Lower leg skin (tissue), 4 donors: ENCODE data around the gene IMMP2L. TPM values are rescaled to one million over a fixed set of nuclear protein-coding genes. Genes with fewer than 3 reads are reported as not detected.

Experiments used
- DNase-seq, 2 donors: peaks; one replicate each; pipeline ENCODE4 v3.0.0-alpha.2; 2019; ENCODE audit warnings: low spot score in 2 of 2
- H3K4me3 ChIP-seq: fragments of 200-600 bp; sonication (generic); 2 replicates; pipeline ENCODE4 v1.5.1; 2017; ENCODE audit warnings: mild to moderate bottlenecking, low read depth; ENCODE audit not compliant: poor library complexity, severe bottlenecking
- POLR2A ChIP-seq, 2 donors: fragments of 450-650 bp; IDR thresholded peaks; one replicate each; pipeline ENCODE4 v1.6.1; 2016 to 2017; ENCODE audit warnings: antibody characterized with exemption in 2 of 2, mild to moderate bottlenecking in 1 of 2, moderate library complexity in 1 of 2
- WGBS, 2 donors: methylation state at CpG; one replicate each; pipeline ENCODE4 v1.1.5; 2018; 5-methylcytosine and 5-hydroxymethylcytosine counted together
- intact Hi-C: fragments of 100-400 bp; cut with DNase I; formaldehyde crosslinking; loops from one replicate; pipeline ENCODE4 v1.15.0; 2023; ENCODE audit warnings: low total_unique reads
- total RNA-seq, 4 donors: library from RNA; depleted of rRNA; stranded (reverse); fragments of >200 nt; gene quantifications; one replicate each; pipeline ENCODE4 v1.1.0, GENCODE V29; 2016
- TF ChIP-seq, protein P1 (sequence below), 3 donors: fragments of 450-650 bp; IDR thresholded peaks; one replicate each; pipeline ENCODE4 v1.5.1; 2016; ENCODE audit warnings: antibody characterized with exemption in 3 of 3, mild to moderate bottlenecking in 3 of 3, moderate library complexity in 2 of 3

IMMP2L gene
- total RNA-seq, 4 donors from 2014 or later, result 13.6 to 16.8 (median 16.4) TPM

DNA sequence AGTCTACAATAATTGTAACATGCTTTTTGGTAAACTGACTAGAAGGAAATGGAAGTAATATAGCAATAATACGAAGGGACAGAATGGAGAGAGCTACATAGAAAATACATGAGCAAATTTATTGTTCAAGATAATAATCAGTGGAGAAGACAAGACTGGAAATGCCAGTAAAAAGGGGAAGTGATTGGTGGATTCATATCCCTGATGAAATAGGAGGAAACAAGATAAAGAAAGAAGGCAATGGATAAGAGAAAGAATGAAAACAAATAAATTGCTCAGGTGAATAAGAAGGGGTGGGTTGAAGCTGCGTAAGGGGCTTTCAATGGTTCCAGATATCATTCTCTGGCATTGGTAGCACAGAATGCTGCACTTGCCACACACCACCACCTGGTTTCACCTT, 335.5 kb downstream of the IMMP2L start:
- H3K4me3 ChIP-seq, result no peak overlapping the region
- DNase-seq, result no peak
- intact Hi-C loops, result no loop called here
- TF ChIP-seq, protein P1, sequence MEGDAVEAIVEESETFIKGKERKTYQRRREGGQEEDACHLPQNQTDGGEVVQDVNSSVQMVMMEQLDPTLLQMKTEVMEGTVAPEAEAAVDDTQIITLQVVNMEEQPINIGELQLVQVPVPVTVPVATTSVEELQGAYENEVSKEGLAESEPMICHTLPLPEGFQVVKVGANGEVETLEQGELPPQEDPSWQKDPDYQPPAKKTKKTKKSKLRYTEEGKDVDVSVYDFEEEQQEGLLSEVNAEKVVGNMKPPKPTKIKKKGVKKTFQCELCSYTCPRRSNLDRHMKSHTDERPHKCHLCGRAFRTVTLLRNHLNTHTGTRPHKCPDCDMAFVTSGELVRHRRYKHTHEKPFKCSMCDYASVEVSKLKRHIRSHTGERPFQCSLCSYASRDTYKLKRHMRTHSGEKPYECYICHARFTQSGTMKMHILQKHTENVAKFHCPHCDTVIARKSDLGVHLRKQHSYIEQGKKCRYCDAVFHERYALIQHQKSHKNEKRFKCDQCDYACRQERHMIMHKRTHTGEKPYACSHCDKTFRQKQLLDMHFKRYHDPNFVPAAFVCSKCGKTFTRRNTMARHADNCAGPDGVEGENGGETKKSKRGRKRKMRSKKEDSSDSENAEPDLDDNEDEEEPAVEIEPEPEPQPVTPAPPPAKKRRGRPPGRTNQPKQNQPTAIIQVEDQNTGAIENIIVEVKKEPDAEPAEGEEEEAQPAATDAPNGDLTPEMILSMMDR (IDR thresholded peaks at IDR 0.05), result no peak
- no peak for TF ChIP-seq POLR2A (IDR thresholded peaks at IDR 0.05)
- 76 to 85% methylated on average over 2 of the region's 2 CpGs for WGBS, 2 donors

DNA sequence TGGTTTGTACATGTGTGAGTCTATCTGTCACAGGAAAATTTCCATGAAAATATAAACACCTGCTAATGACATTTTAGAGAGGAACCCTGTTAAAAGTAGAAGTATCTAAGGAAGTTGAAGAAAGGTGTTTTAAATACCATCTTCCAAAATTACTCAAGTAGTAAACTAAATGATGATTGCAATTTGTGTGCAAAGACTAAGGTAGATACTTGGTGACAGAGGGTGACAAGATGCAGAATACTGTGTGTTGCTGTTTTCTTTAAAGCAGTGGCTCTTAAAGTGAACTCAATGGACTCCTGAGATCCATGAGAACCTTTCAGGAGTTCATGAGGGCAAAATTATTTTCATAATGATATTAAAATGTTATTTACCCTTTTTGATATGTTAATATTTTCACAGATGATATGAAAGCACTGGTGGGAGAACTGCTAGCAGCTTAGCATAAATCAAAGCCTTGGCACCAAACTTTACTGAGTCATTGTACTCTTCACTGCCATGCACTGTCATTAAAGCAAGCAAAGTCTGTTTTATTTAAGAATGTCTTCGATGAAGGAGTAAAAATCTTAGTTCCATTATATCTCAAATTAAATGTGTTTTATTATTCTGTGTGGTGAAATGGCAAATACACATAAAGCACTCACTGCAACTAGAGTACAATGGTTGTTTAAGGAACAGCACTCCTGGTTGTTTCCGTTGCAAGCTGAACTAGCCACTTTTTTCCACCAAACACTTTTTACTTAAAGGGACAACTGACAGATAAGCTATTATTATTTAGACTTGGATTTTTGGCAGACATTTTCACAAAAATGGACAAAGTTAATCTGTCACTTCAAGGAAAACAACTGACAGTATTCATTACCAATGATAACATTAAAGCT, 337.7 kb downstream of the IMMP2L start:
- DNase-seq, result no peak
- no peak overlapping the region for H3K4me3 ChIP-seq
- TF ChIP-seq, protein P1 (IDR thresholded peaks at IDR 0.05), result no peak
- TF ChIP-seq POLR2A (IDR thresholded peaks at IDR 0.05), result no peak
- 19 to 35% methylated on average over 2 of the region's 2 CpGs for WGBS, 2 donors
- intact Hi-C loops, result no loop called here

DNA sequence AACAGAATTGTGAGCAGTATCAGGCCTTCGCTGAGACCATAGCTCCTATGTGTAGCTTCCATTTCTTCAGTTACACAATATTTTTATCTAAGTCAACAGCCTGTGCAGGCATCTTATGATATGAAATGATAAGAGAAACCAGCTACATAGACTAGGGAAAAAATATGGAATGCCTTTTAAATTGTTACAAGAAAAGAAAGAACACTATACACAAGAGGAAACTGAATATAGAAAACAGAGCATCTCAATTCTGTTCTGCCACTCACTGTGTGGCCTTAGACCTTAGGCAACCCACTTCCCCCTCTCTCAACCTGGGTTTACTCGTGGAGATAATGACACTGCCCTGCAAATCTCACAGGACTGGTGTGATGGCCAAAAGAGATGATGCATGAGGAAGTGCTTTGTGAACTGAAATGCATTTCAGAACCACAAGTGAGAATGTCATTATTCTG, 338.5 kb downstream of the IMMP2L start:
- WGBS, 2 donors, result 58 to 68% methylated on average over 2 of the region's 2 CpGs

DNA sequence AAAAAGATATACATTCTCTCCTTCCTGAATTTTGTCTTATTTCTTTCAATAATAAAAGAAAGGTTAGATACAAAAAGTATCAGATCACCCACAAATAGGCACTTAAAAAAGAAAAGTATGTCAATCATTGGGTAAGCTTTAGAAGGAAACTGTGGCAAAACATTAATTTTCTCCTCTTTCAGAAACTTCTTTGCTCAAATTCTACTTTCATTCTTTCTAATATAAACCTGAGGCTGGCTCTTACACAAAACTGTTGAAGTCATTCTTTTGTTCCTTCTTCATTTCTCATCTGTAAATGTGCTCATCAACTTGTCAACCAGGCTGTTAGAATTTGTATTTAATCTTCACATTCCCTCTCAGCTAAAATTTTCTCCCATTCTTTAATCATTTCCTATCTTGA, 346.7 kb downstream of the IMMP2L start:
- no peak overlapping the region for H3K4me3 ChIP-seq
- intact Hi-C loops, result no loop called here
- TF ChIP-seq POLR2A (IDR thresholded peaks at IDR 0.05), result no peak
- TF ChIP-seq, protein P1 (IDR thresholded peaks at IDR 0.05), result no peak
- DNase-seq, result no peak

More for the DNA sequence above, 338.5 kb downstream of the IMMP2L start:
- TF ChIP-seq, protein P1 (IDR thresholded peaks at IDR 0.05), result no peak
- no peak for TF ChIP-seq POLR2A (IDR thresholded peaks at IDR 0.05)
- DNase-seq, result no peak
- no peak overlapping the region for H3K4me3 ChIP-seq
- intact Hi-C loops, result no loop called here

DNA sequence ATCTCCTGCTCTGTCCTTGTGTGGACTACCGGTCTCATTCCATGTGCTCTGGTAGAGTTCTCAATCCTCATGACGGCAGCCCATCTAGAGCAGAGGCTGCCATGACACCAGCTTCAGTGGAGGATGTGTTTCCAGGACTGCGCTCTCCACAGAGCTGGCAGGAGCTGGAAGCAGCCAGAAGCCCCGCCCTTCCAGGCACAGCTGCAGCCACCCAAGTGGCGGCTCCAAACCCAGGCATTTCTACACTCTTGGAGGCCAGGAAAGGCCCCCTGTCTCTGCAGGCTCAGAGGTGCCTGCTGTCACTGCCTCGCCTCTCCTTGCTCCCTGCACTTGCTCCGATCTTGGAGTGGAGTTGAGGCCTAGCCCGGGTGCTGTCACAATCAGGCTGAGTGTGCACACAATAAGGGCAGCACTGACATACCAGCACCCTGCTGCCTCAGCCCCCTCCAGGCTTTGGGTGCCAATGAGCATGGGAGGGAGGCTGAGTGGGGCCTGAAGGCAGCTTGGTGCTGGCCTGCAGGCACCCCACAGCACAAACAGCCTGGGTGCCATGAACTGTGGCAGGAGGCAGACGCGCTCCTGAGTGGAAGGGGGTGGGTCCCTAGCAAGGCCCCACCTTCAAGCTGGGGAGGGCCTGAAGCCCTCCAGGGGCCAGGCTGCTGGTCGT, 349.3 kb downstream of the IMMP2L start:
- no peak for DNase-seq
- TF ChIP-seq POLR2A (IDR thresholded peaks at IDR 0.05), result no peak
- TF ChIP-seq, protein P1 (IDR thresholded peaks at IDR 0.05), result no peak
- 95% methylated on average over 9 to 11 of the region's 11 CpGs for WGBS, 2 donors
- no peak overlapping the region for H3K4me3 ChIP-seq
- intact Hi-C loops, result loop anchor here (5.0 kb wide), 1 partner anchor 1376 kb away; no protein-coding TSS in a partner anchor
